Body of pancreas (tissue), 4 donors: ENCODE measurements around the gene TMEM50A.
"Not testable (repeated sequence)": the region's sequence is repeated elsewhere in the genome, so short reads cannot be mapped to it uniquely, and the experiment has no call there.

ENCODE experiments used
- POLR2A ChIP-seq, 3 donors: fragments of 450-650 bp; IDR thresholded peaks; one replicate each; pipeline ENCODE4 v1.6.1; 2016; ENCODE audit warnings: antibody characterized with exemption in 3 of 3, mild to moderate bottlenecking in 2 of 3
- TF ChIP-seq, protein P1 (sequence below), 7 experiments: fragments of 450-650 bp in 4 of 7; fragments of 200-600 bp in 3 of 7; sonication (generic) in 3 of 7; IDR thresholded peaks; one replicate each; pipeline ENCODE4 v1.5.1; 2016 to 2019; ENCODE audit warnings: antibody characterized with exemption in 7 of 7

DNA sequence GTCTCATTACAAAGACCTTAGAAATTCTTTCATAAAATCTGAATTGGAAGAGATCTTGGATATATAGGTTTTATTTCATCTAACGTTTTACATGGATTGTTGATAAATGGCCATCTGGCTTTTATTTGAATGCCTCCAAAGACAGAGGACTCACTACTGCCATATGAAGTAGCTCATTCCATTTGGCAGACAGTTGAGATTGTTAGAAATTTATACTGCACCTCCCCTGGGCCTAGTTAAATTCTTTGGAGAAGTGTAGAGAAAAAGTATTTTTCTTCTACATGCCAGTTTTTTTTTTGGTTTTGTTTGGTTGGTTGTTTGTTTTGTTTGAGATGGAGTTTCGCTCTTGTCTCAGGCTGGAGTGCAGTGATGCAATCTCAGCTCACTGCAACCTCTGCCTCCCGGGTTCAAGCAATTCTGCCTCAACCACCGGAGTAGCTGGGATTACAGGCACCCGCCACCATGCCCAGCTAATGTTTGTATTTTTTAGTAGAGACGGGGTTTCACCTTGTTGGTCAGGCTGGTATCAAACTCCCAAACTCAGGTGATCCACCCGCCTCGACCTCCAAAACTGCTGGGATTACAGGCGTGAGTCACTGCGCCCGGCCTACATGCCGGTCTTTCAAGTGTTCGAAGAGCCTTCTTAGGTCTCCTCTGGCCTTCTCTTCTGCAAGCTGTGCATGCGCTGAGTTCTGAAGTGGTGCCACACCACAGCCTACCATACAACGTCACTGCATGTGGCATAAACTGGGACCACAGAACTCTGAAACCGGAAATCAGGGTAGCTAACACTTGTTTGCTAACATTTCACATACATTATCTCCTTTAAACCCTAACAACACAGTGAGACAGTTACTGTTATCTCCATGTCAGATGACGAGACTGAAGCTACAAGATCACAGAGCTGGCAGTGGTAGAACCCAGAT lies 24.8 kb downstream of the TMEM50A start:
- TF ChIP-seq, protein P1, sequence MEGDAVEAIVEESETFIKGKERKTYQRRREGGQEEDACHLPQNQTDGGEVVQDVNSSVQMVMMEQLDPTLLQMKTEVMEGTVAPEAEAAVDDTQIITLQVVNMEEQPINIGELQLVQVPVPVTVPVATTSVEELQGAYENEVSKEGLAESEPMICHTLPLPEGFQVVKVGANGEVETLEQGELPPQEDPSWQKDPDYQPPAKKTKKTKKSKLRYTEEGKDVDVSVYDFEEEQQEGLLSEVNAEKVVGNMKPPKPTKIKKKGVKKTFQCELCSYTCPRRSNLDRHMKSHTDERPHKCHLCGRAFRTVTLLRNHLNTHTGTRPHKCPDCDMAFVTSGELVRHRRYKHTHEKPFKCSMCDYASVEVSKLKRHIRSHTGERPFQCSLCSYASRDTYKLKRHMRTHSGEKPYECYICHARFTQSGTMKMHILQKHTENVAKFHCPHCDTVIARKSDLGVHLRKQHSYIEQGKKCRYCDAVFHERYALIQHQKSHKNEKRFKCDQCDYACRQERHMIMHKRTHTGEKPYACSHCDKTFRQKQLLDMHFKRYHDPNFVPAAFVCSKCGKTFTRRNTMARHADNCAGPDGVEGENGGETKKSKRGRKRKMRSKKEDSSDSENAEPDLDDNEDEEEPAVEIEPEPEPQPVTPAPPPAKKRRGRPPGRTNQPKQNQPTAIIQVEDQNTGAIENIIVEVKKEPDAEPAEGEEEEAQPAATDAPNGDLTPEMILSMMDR (IDR thresholded peaks at IDR 0.05) = not testable (repeated sequence)
- TF ChIP-seq POLR2A (IDR thresholded peaks at IDR 0.05) = not testable (repeated sequence)
